G401 (cell line): ENCODE data around the gene NR1I3. TPM values are rescaled to one million over a fixed set of nuclear protein-coding genes. Genes with fewer than 3 reads are reported as not detected.
A peak's percentile ranks its signal among the peaks of the same experiment; 100 is the strongest.
"Not testable (repeated sequence)": the region's sequence is repeated elsewhere in the genome, so short reads cannot be mapped to it uniquely, and the experiment has no call there.

ENCODE experiments used
- DNase-seq: peaks from one replicate; pipeline ENCODE4 v3.0.0-alpha.2; 2015; ENCODE audit warnings: low spot score
- in situ Hi-C: cut with HindIII; loops from 2 replicates; pipeline ENCODE4 v1.10.0; 2016; ENCODE audit warnings: low sequenced_read_pairs, mixed read lengths
- total RNA-seq: library from RNA; depleted of rRNA; stranded (reverse); fragments of >200 nt; shearing (Covaris generic); gene quantifications from 2 replicates; pipeline ENCODE4 v1.2.3, GENCODE V29; 2014

The NR1I3 gene
- total RNA-seq, 1 experiment from 2014 or later = not detected

GRCh38 chr1:161255302-161255701, 17.3 kb upstream of the NR1I3 start:
- DNase-seq, in situ Hi-C loops: not testable (repeated sequence)

- in situ Hi-C loops = no loop called here
- DNase-seq = no peak
Measured at GRCh38 chr1:161251579-161251978, 13.6 kb upstream of the NR1I3 start.

GRCh38 chr1:161250829-161251228, 12.8 kb upstream of the NR1I3 start:
- no peak for DNase-seq
- in situ Hi-C loops = no loop called here

GRCh38 chr1:161250100-161250499, 12.1 kb upstream of the NR1I3 start:
- in situ Hi-C loops, DNase-seq: not testable (repeated sequence)

GRCh38 chr1:161244888-161245287, 6.9 kb upstream of the NR1I3 start:
- in situ Hi-C loops = no loop called here
- no peak for DNase-seq

- DNase-seq = no peak
- in situ Hi-C loops = no loop called here
Measured at GRCh38 chr1:161242313-161242712, 4.3 kb upstream of the NR1I3 start.

- in situ Hi-C loops = no loop called here
- DNase-seq = no peak
Measured at GRCh38 chr1:161241682-161242081, 3.7 kb upstream of the NR1I3 start.

GRCh38 chr1:161235957-161236775, 1.8 kb downstream of the NR1I3 start:
- DNase-seq = no peak
- in situ Hi-C loops = no loop called here

- in situ Hi-C loops = no loop called here
- DNase-seq = no peak
Measured at GRCh38 chr1:161233102-161233501, 4.9 kb downstream of the NR1I3 start.

GRCh38 chr1:161230762-161231161, 7.2 kb downstream of the NR1I3 start:
- in situ Hi-C loops = no loop called here
- no peak for DNase-seq

GRCh38 chr1:161229896-161230295, 8.1 kb downstream of the NR1I3 start:
- no peak for DNase-seq
- in situ Hi-C loops = no loop called here

GRCh38 chr1:161228032-161228431, 10.0 kb downstream of the NR1I3 start:
- no peak for DNase-seq
- in situ Hi-C loops = no loop called here

- DNase-seq = peak; percentile 85
- in situ Hi-C loops = no loop called here
Measured at GRCh38 chr1:161227196-161227871, 10.7 kb downstream of the NR1I3 start.

GRCh38 chr1:161226759-161227158, 11.2 kb downstream of the NR1I3 start:
- DNase-seq = no peak
- in situ Hi-C loops = no loop called here

GRCh38 chr1:161226320-161226711, 11.7 kb downstream of the NR1I3 start:
- in situ Hi-C loops = no loop called here
- peak; percentile 21 for DNase-seq

GRCh38 chr1:161225534-161226319, 12.3 kb downstream of the NR1I3 start, which contains the start of gene TOMM40L:
TSS of gene TOMM40L (plus strand) at chr1:161226060. CDS start at chr1:161226490, 430 bp downstream.
- peak; percentile 99 for DNase-seq
- in situ Hi-C loops = no loop called here

GRCh38 chr1:161225178-161225533, 12.8 kb downstream of the NR1I3 start:
- in situ Hi-C loops = no loop called here
- no peak for DNase-seq

- not testable (repeated sequence) for DNase-seq
- in situ Hi-C loops = loop anchor here (25.0 kb wide), 1 partner anchor 163 kb away; no protein-coding TSS in a partner anchor
Measured at GRCh38 chr1:161224695-161225087, 13.3 kb downstream of the NR1I3 start.

- in situ Hi-C loops = loop anchor here (25.0 kb wide), 1 partner anchor 163 kb away; no protein-coding TSS in a partner anchor
- DNase-seq = no peak
Measured at GRCh38 chr1:161223805-161224694, 14.0 kb downstream of the NR1I3 start.
